HCT116 (cell line): Measurements from ENCODE around the gene ZNF892. TPM values are rescaled to one million over a fixed set of nuclear protein-coding genes. Genes with fewer than 3 reads are reported as not detected.
A peak's percentile ranks its signal among the peaks of the same experiment; 100 is the strongest.

ENCODE experiments used
- ATAC-seq: fragments of 200-7000 bp; cut with Tn5 transposase; 2 replicates; pipeline ENCODE4 v1.9.1; 2020; ENCODE audit warnings: mild to moderate bottlenecking, moderate library complexity
- BruUV-seq: library from RNA; stranded (reverse); fragments of 400-500 nt; replicated peaks from 2 replicates; lab custom pipeline; 2021; lab: Mats Ljungman, UMichigan
- CTCF ChIA-PET: fragments of 300-600 bp; sonication (Branson Sonifier 250); formaldehyde crosslinking; loops from one replicate; lab custom pipeline; 2021; ENCODE audit warnings: antibody characterized with exemption; lab: Charles Lee
- POLR2A ChIA-PET: fragments of 300-600, 350-600 bp; sonication (Branson Sonifier 250); formaldehyde crosslinking; loops from one replicate; lab custom pipeline; 2021; ENCODE audit warnings: antibody characterized with exemption; lab: Charles Lee
- RAD21 ChIA-PET, 2 experiments: fragments of 300-600 bp; sonication (Branson Sonifier 250); formaldehyde crosslinking; loops; one replicate each; lab custom pipeline; 2023; ENCODE audit warnings: low total read pairs in 2 of 2; ENCODE audit not compliant: uncharacterized antibody in 2 of 2, unreplicated experiment in 2 of 2, low non-redundant PET in 1 of 2; lab: Charles Lee
- DNase-seq: peaks from one replicate; pipeline ENCODE4 v3.0.0-alpha.2; 2010; ENCODE audit warnings: low read depth, low spot score
- H2AFZ ChIP-seq: fragments of 200-600 bp; shearing (Covaris generic), sonication (generic); 2 replicates; pipeline ENCODE4 v1.6.1; 2017; ENCODE audit warnings: low read depth, mixed run types, mixed read lengths, antibody characterized with exemption, low read length; ENCODE audit not compliant: poor library complexity, severe bottlenecking
- H3K27ac ChIP-seq: 2 replicates; pipeline ENCODE4 v1.5.1; 2012; ENCODE audit warnings: low read depth, low read length
- H3K27me3 ChIP-seq: fragments of 200-600 bp; sonication (generic); 2 replicates; pipeline ENCODE4 v1.6.1; 2016; ENCODE audit warnings: mixed run types, low read length, mixed read lengths; ENCODE audit not compliant: insufficient read depth
- H3K36me3 ChIP-seq, 2 experiments: fragments of 200-500 bp in 1 of 2; fragments of 200-600 bp in 1 of 2; sonication (Bioruptor generic) in 1 of 2; sonication (generic) in 1 of 2; 2 replicates each; pipeline versions ENCODE4 v1.5.1 to v1.6.1; 2014 to 2016; ENCODE audit warnings: low read length in 2 of 2, inconsistent platforms in 1 of 2, mixed read lengths in 1 of 2, mixed run types in 1 of 2; ENCODE audit not compliant: insufficient read depth in 2 of 2, control insufficient read depth in 1 of 2
- H3K4me1 ChIP-seq, 2 experiments: fragments of 200-600 bp in 1 of 2; sonication (generic) in 1 of 2; 2 replicates each; pipeline versions ENCODE4 v1.5.1 to v1.6.1; 2012 to 2017; ENCODE audit warnings: low read length in 2 of 2, inconsistent platforms in 1 of 2, mild to moderate bottlenecking in 1 of 2, mixed read lengths in 1 of 2, mixed run types in 1 of 2, moderate library complexity in 1 of 2; ENCODE audit not compliant: insufficient read depth in 2 of 2, control insufficient read depth in 1 of 2
- H3K4me2 ChIP-seq: fragments of 200-600 bp; sonication (generic); 2 replicates; pipeline ENCODE4 v1.6.1; 2017; ENCODE audit warnings: mixed run types, low read length, mixed read lengths
- H3K4me3 ChIP-seq, 2 experiments: fragments of 200-600 bp in 1 of 2; sonication (generic) in 1 of 2; replicated peaks in 1 of 2; 2 replicates each; pipeline ENCODE4 v1.5.1; 2011 to 2016; ENCODE audit warnings: low read length in 2 of 2, control low read depth in 1 of 2, low read depth in 1 of 2, mild to moderate bottlenecking in 1 of 2, mixed read lengths in 1 of 2, mixed run types in 1 of 2
- H3K79me2 ChIP-seq: fragments of 200-600 bp; sonication (generic); 2 replicates; pipeline ENCODE4 v1.6.1; 2017; ENCODE audit warnings: mild to moderate bottlenecking, mixed run types, low read length, moderate library complexity, mixed read lengths; ENCODE audit not compliant: insufficient read depth
- H3K9ac ChIP-seq: fragments of 200-600 bp; sonication (generic); 2 replicates; pipeline ENCODE4 v1.6.1; 2016; ENCODE audit warnings: low read length, mixed read lengths
- H3K9me2 ChIP-seq: fragments of 200-600 bp; sonication (generic), shearing (Covaris generic); 2 replicates; pipeline ENCODE4 v1.6.1; 2017; ENCODE audit warnings: mixed run types, mild to moderate bottlenecking, moderate library complexity; ENCODE audit not compliant: insufficient read depth
- H3K9me3 ChIP-seq, 2 experiments: fragments of 200-500 bp in 1 of 2; fragments of 200-600 bp in 1 of 2; sonication (Bioruptor generic) in 1 of 2; sonication (generic) in 1 of 2; 2 replicates each; pipeline ENCODE4 v1.6.1; 2014 to 2017; ENCODE audit warnings: low read length in 2 of 2, mixed read lengths in 2 of 2, inconsistent platforms in 1 of 2, low read depth in 1 of 2, mild to moderate bottlenecking in 1 of 2, mixed run types in 1 of 2, moderate library complexity in 1 of 2; ENCODE audit not compliant: control insufficient read depth in 1 of 2, insufficient read depth in 1 of 2
- H4K20me1 ChIP-seq: fragments of 200-600 bp; sonication (generic), shearing (Covaris generic); 2 replicates; pipeline ENCODE4 v1.6.1; 2017; ENCODE audit warnings: mixed run types, mild to moderate bottlenecking, moderate library complexity; ENCODE audit not compliant: insufficient read depth
- CBX3 ChIP-seq: IDR thresholded peaks from 2 replicates; pipeline ENCODE4 v1.6.1; 2012; ENCODE audit warnings: low read depth
- CEBPB ChIP-seq: IDR thresholded peaks from 2 replicates; pipeline ENCODE4 v1.6.1; 2012; ENCODE audit warnings: low read depth
- JUND ChIP-seq: IDR thresholded peaks from 2 replicates; pipeline ENCODE4 v1.6.1; 2012
- POLR2AphosphoS5 ChIP-seq: IDR thresholded peaks from 2 replicates; pipeline ENCODE4 v1.6.1; 2011; ENCODE audit warnings: mild to moderate bottlenecking, low read depth, low read length, moderate library complexity
- SIN3A ChIP-seq: IDR thresholded peaks from 2 replicates; pipeline ENCODE4 v1.6.1; 2012; ENCODE audit warnings: low read depth
- ZFX ChIP-seq: fragments of 450-650 bp; IDR thresholded peaks from 2 replicates; pipeline ENCODE4 v1.6.1; 2017
- intact Hi-C: fragments of 100-400 bp; cut with micrococcal nuclease; formaldehyde crosslinking; loops from 2 replicates; pipeline ENCODE4 v1.10.0; 2022
- total RNA-seq: library from RNA; stranded (reverse); gene quantifications from one replicate; pipeline ENCODE4 v1.2.1, GENCODE V29; 2021; ENCODE audit not compliant: unreplicated experiment

ZNF892 gene
- total RNA-seq, 1 experiment from 2014 or later: 0.27 TPM

GRCh38 chr2:95159690-95160449, 47.5 kb upstream of the ZNF892 start, which contains the start of gene ZNF514:
Gene ZNF514 (minus strand): TSS chr2:95159848. CDS start chr2:95153253, 6,595 bp downstream.
- RAD21 ChIA-PET: no interaction called here
- no TSS peak for BruUV-seq
- CTCF ChIA-PET: no interaction called here

GRCh38 chr2:95165030-95165370, 42.3 kb upstream of the ZNF892 start:
- peak overlapping the region; percentile 96 for H3K4me2 ChIP-seq
- H3K9ac ChIP-seq: peak overlapping the region; percentile 81
- peak overlapping the region; percentile 65 for H3K27ac ChIP-seq
- H2AFZ ChIP-seq: no peak overlapping the region
- ChIA-PET POLR2A (no interaction called here), RAD21 (interaction anchor here in 1 of 2 experiments (0.9 kb wide), 1 partner anchor 43 kb away, joined by 4 read pairs; the partner anchor contains the start of gene MRPS5), CTCF (interaction anchor here (0.7 kb wide), 1 partner anchor 43 kb away, joined by 3 read pairs; the partner anchor contains the start of gene MRPS5)
- BruUV-seq: TSS peak; percentile 87
- ATAC-seq: peak; percentile 41; the same call in 1 of the 2 replicates
- H3K4me3 ChIP-seq: peak overlapping the region; percentile 96 to 99
- no peak for TF ChIP-seq CEBPB
- peak; percentile 62 for TF ChIP-seq ZFX
- TF ChIP-seq SIN3A: no peak
- no peak; the same call in 1 of the 2 replicates for TF ChIP-seq JUND
- peaks cover 20% of the 10 kb centered on the region for H3K79me2 ChIP-seq
- H3K4me1 ChIP-seq: peaks cover 9 to 17% of the 10 kb centered on the region in 2 experiments
- H3K9me2 ChIP-seq: no peaks in the 10 kb centered on the region
- H3K36me3 ChIP-seq: no peaks in the 10 kb centered on the region
- intact Hi-C loops: loop anchor here (1.0 kb wide), 1 partner anchor 44 kb away; the partner anchor contains the start of gene MRPS5
- no peaks in the 10 kb centered on the region for H3K27me3 ChIP-seq
- H4K20me1 ChIP-seq: no peaks in the 10 kb centered on the region
- no peaks in the 10 kb centered on the region for H3K9me3 ChIP-seq
- no peak for DNase-seq

More at GRCh38 chr2:95159690-95160449, 47.5 kb upstream of the ZNF892 start, which contains the start of gene ZNF514:
- Histone ChIP-seq H3K79me2 (peaks cover 10% of the 10 kb centered on the region), H3K9me2 (no peaks in the 10 kb centered on the region), H3K4me3 (peak within 1 kb of the TSS; percentile 45 to 53), H3K36me3 (no peaks in the 10 kb centered on the region), H3K9me3 (no peaks in the 10 kb centered on the region; a peak in 1 of 4 replicates), H3K4me2 (peak within 1 kb of the TSS; percentile 72), H3K4me1 (peaks cover 3 to 16% of the 10 kb centered on the region in 2 experiments; a peak in 3 of 4 replicates), H3K27me3 (no peaks in the 10 kb centered on the region), H3K9ac (peak within 1 kb of the TSS; percentile 39; the same call in 1 of the 2 replicates), H3K27ac (peak within 1 kb of the TSS; percentile 55; the same call in 1 of the 2 replicates), H4K20me1 (no peaks in the 10 kb centered on the region), H2AFZ (no peak within 1 kb of the TSS)
- DNase-seq (no peak), ATAC-seq (peak; percentile 90)
- TF ChIP-seq CBX3 (no peak), POLR2AphosphoS5 (0 out of 2 replicates have a peak, but pooled peaks have one; percentile 22)
- intact Hi-C loops: no loop called here
- POLR2A ChIA-PET: no interaction called here
